DMS 273 (cell line): ENCODE data around the gene KRI1.

Experiments
- DNase-seq: peaks from one replicate; lab custom pipeline; 2025; ENCODE audit not compliant: unreplicated experiment; lab: John Stamatoyannopoulos, UW

The KRI1 gene

DNA sequence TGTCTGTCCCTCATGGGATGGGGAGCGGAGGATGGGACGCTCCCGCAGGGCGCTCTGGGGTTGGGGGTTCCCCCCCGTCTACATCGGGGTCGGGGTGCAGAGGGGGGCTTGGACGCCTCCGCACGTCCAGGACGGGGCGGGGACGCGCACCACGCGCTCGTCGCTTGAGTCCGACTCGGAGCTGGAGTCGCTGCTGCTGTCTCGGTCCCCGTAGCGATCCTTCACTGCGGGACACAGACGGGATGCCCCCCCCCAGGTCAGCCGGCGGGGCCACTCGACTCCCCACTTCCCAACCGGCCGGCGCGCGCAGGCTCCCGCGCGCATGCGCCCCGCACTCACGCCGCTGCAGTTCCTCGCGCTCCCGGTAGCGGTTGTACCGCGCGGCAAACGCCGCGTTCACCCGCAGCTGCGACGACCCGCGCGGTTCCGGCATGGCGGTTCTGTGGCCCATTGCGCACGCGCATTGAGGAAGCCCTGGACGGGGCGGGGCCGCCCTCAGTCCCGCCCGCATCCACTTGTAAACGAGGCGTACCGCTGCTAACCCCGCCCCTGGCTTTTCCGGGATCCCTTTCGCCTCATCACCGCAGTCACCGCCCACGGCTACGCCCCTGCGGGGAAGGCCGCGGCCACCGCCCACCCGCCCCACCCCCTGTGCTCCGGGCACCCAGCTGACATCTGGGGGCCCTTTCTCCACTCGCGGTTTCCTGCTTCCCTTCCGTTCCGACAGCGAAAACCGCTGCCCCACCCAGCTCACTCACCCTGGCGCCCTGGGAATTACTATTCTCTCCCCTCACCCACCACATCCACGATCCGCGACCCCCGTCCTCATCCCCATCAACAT lies at the start of gene KRI1:
KRI1 (minus strand) TSS at position 444 of the 841 bp plus-strand sequence; CDS start at position 433, 11 bp downstream.
- peak; percentile 99 for DNase-seq

- no peak for DNase-seq
Measured at GRCh38 chr19:10612499-10613119, 46.8 kb upstream of the KRI1 start.

GRCh38 chr19:10611907-10612306 lies 46.1 kb upstream of the KRI1 start:
- DNase-seq: no peak

DNA sequence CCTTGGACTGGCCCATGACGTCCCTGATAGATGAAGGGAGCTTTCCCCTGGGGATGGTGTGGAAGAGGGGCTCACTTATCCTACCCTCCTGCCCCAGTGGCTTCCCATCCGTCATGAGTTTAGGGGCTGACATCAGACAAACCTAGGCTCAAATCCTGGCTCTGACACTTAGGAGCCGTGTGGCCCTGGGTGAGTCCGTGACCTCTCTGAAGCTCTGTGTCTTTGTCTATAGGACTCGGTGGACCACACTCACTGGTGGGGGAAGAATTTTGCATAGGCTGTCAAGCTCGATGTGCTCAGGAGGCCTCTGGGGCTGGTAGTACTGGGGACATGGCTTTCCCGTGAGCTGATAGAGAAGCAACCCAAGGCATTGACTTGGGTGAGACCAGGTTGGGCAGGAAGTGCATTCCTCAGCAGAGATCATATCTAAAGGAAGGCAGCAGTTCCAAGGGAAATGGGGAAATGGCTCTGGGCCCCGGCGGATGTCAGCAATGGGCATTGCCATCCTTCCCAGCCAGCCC lies 38.7 kb upstream of the KRI1 start:
- no peak for DNase-seq

GRCh38 chr19:10603873-10604459 lies 38.2 kb upstream of the KRI1 start:
- DNase-seq: no peak

GRCh38 chr19:10603084-10603872 lies 37.5 kb upstream of the KRI1 start:
- no peak for DNase-seq

DNA sequence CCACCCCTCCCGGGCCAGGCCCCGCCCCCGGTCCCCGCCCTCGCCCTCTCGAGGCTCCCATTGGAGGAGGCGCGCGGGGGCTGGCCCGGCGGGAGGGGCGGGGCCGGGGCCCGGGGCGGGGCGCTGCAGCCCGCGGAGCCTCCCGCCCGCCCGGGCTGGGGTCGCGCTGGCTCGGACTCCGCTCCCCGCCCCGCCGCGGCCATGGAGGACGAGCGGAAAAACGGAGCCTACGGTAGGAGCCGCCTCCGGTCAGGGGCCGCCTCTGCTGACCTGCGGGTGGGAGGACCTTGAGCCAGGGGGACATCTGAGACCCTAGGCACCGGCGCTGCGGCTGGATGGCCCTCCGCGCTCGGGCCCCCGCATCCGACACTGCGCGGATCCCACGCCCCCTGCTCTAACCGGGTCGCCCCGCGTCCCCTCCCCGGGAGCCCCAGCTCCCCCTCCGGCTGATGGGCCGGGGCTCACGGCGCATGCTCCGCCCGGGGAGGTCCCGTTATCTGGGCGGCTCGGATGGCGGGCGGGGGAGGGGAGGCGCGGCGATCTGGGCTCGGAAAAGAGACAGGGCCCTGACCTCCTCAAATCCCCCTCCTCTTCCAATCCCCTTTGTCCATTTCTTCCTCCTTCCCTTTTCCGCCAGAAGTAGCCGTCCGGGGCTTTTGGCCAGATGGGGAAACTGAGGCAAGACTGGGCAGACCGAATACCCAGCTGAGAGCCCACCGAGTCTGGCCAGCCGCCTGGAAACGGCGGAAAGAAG lies 36.7 kb upstream of the KRI1 start:
- peak; percentile 90 for DNase-seq

DNA sequence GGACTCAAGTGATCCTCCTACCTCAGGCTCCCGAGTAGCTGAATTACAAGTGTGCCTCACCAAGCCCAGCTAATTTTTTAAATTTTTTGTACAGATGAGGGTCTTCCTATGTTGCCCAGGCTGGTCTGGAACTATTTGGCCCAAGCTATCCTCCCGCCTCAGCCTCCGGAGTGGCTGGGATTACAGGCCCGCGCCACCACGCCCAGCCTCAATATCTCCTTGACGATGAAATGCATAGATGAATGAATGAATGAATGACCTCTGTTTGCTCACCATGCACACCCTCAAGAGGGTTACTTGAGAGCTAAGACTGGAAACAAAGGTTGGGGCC lies 36.2 kb upstream of the KRI1 start:
- no peak for DNase-seq

DNA sequence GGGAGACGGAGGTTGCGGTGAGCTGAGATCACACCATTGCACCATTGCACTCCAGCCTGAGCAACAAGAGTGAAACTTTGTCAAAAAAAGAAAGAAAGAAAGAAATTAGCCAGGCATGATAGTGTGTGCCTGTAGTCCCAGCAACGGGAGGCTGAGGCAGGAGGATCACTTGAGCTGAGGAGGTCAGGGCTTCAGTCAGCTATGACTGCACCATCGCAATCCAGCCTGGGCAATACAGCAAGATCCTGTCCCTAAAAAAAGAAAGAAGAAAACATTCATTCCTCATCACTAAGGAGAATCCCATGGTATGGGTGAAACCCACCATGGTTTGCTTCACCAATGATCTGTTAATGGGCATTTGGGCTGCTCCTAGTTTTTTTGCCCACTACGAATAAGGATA lies 34.3 kb upstream of the KRI1 start:
- no peak for DNase-seq

- DNase-seq: no peak
Measured at GRCh38 chr19:10593820-10594637, 28.2 kb upstream of the KRI1 start.

GRCh38 chr19:10593148-10593547 lies 27.3 kb upstream of the KRI1 start:
- DNase-seq: no peak

DNA sequence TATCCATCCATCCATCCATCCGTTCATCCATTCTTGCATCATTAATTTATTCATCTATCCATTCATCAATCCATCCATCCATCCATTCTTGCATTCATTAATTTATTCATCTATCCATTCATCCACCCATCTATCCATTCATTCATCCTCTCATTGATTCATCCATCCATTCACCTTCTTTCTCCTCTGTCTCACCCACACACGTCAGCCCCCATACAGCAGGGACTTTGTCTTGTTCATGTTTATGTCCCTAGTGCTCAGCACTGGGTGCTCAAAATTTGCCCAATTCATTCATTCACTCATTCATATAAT lies 22.0 kb upstream of the KRI1 start:
- DNase-seq: no peak

- DNase-seq: no peak
Measured at GRCh38 chr19:10587022-10587838, 21.4 kb upstream of the KRI1 start, which contains the start of gene AP1M2. AP1M2 (minus strand) TSS chr19:10587312; CDS start chr19:10587231, 81 bp downstream.

DNA sequence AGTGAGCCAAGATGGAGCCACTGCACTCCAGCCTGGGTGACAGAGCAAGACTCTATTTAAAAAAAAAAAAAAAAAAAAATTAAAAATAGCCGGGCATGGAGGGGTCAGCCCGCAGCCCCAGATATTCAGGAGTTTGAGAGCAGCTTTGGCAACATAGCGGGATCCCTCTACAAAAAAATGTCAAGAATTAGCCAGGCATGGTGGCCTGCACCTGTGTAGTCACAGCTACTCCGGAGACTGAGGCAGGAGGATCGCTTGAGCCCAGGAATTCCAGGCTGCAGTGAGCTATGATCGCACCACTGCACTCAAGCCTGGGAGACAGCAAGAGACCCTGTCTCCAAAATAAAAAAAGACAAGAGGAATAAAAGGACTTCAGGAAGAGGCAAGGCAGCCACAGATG lies 20.6 kb upstream of the KRI1 start:
- no peak for DNase-seq

DNA sequence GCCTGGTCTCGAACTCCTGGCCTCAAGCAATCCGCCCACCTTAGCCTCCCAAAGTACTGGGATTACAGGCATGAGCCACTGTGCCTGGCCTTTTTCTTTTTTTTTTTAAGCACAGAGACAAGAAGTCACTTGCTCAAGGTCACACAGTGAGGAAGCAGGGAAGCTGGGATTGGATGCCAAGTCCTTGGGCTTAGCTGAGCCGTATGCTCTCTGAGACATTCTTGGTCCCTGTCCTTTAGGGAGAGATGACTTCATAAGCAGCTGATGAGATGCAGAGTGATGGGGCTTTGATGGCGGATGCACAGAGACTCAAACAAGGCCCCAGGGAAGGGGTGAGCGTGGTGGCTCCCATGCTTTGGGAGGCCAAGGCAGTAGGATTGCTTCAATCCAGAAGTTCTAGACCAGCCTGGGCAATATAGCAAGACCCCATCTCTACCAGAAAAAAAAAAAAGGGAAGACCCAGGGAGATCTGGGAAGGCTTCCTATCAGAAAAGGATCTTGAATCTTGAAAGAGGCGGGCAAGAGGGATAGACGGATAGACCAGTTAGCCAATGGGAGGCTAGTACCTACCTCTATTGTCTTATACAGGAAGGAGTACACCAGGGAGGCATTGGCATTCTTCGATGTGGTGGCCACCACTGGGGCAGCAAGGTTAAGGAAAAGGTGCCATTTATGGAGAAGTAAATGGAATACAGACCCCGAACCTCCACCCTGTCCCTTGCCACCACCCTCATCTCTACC lies 17.4 kb upstream of the KRI1 start:
- DNase-seq: peak; percentile 26

- no peak for DNase-seq
Measured at GRCh38 chr19:10582091-10582490, 16.3 kb upstream of the KRI1 start.

GRCh38 chr19:10580979-10581631 lies 15.3 kb upstream of the KRI1 start:
- peak; percentile 97 for DNase-seq

- DNase-seq: no peak
Measured at GRCh38 chr19:10577951-10578350, 12.1 kb upstream of the KRI1 start.
